Measurements from ENCODE around the gene IQSEC1.
A peak's percentile ranks its signal among the peaks of the same experiment; 100 is the strongest.

The IQSEC1 gene

GRCh38 chr3:13002398-13003124 lies 70.7 kb downstream of the IQSEC1 start:
- no peak for DNase-seq (ENCODE audit: low spot score)
- FAIRE-seq, result no peak

- DNase-seq (ENCODE audit: low spot score), result peak; percentile 6
- FAIRE-seq, result no peak
These were observed 73.8 kb downstream of the IQSEC1 start for GRCh38 chr3:12999147-13000140.

- no peak for FAIRE-seq
- no peak for DNase-seq (ENCODE audit: low spot score)
These were observed 74.6 kb downstream of the IQSEC1 start for GRCh38 chr3:12998648-12999047.

- DNase-seq (ENCODE audit: low spot score) (no peak), FAIRE-seq (no peak)
These were observed 75.8 kb downstream of the IQSEC1 start for GRCh38 chr3:12997387-12997786.

- no peak for DNase-seq (ENCODE audit: low spot score)
- no peak for FAIRE-seq
These were observed 77.1 kb downstream of the IQSEC1 start for GRCh38 chr3:12996181-12996506.

- FAIRE-seq (no peak), DNase-seq (ENCODE audit: low spot score) (no peak)
These were observed 77.6 kb downstream of the IQSEC1 start for GRCh38 chr3:12995389-12996180.

- no peak for FAIRE-seq
- DNase-seq (ENCODE audit: low spot score), result peak; percentile 41
These were observed 78.4 kb downstream of the IQSEC1 start for GRCh38 chr3:12994607-12995388.

- FAIRE-seq, result no peak
- no peak for DNase-seq (ENCODE audit: low spot score)
These were observed 78.9 kb downstream of the IQSEC1 start for GRCh38 chr3:12994357-12994606.

GRCh38 chr3:12993517-12994356 lies 79.5 kb downstream of the IQSEC1 start:
- no peak for FAIRE-seq
- no peak for DNase-seq (ENCODE audit: low spot score)

- no peak for FAIRE-seq
These were observed 80.4 kb downstream of the IQSEC1 start for GRCh38 chr3:12992629-12993516.

GRCh38 chr3:12991861-12992281 lies 81.4 kb downstream of the IQSEC1 start:
- FAIRE-seq (no peak), DNase-seq (ENCODE audit: low spot score) (no peak)

More at GRCh38 chr3:12992629-12993516, 80.4 kb downstream of the IQSEC1 start:
- DNase-seq (ENCODE audit: low spot score), result no peak

- FAIRE-seq (no peak), DNase-seq (ENCODE audit: low spot score) (no peak)
These were observed 81.8 kb downstream of the IQSEC1 start for GRCh38 chr3:12991481-12991837.

GRCh38 chr3:12990781-12991480 lies 82.3 kb downstream of the IQSEC1 start:
- DNase-seq (ENCODE audit: low spot score), result peak; percentile 32
- FAIRE-seq, result no peak

- FAIRE-seq (no peak), DNase-seq (ENCODE audit: low spot score) (no peak)
These were observed 82.9 kb downstream of the IQSEC1 start for GRCh38 chr3:12990306-12990705.

- FAIRE-seq (no peak), DNase-seq (ENCODE audit: low spot score) (no peak)
These were observed 84.3 kb downstream of the IQSEC1 start for GRCh38 chr3:12988728-12989454.

- DNase-seq (ENCODE audit: low spot score) (no peak), FAIRE-seq (no peak)
These were observed 85.6 kb downstream of the IQSEC1 start for GRCh38 chr3:12987602-12988001.

GRCh38 chr3:12986986-12987385 lies 86.2 kb downstream of the IQSEC1 start:
- DNase-seq (ENCODE audit: low spot score) (no peak), FAIRE-seq (no peak)

GRCh38 chr3:12986521-12986920 lies 86.7 kb downstream of the IQSEC1 start:
- FAIRE-seq (no peak), DNase-seq (ENCODE audit: low spot score) (no peak)

Measured in RCC 7860 (cell line).